Left forelimb (tissue), 1 donor: Measurements from ENCODE around the gene COPS9.

Source experiments
- DNase-seq: peaks from one replicate; pipeline ENCODE4 v3.0.0-alpha.2; 2018; ENCODE audit warnings: low spot score

The COPS9 gene

GRCh38 chr2:240147911-240148587 lies 11.9 kb upstream of the COPS9 start:
- no peak for DNase-seq

- no peak for DNase-seq
Observed at GRCh38 chr2:240147382-240147781, 11.3 kb upstream of the COPS9 start.

GRCh38 chr2:240146627-240147278 lies 10.6 kb upstream of the COPS9 start:
- no peak for DNase-seq

- DNase-seq = no peak
Observed at GRCh38 chr2:240146141-240146561, 10.0 kb upstream of the COPS9 start.

- no peak for DNase-seq
Observed at GRCh38 chr2:240145461-240145860, 9.4 kb upstream of the COPS9 start.

GRCh38 chr2:240144649-240145261 lies 8.7 kb upstream of the COPS9 start:
- no peak for DNase-seq

- DNase-seq = peak; percentile 86
Observed at GRCh38 chr2:240143801-240144648, 7.9 kb upstream of the COPS9 start.

GRCh38 chr2:240143276-240143675 lies 7.2 kb upstream of the COPS9 start:
- no peak for DNase-seq

GRCh38 chr2:240142859-240143258 lies 6.8 kb upstream of the COPS9 start:
- DNase-seq = no peak

GRCh38 chr2:240142256-240142775 lies 6.2 kb upstream of the COPS9 start:
- DNase-seq = no peak

GRCh38 chr2:240141736-240142135 lies 5.6 kb upstream of the COPS9 start:
- DNase-seq = peak; percentile 36

- peak; percentile 50 for DNase-seq
Observed at GRCh38 chr2:240140920-240141319, 4.8 kb upstream of the COPS9 start.

GRCh38 chr2:240140511-240140910 lies 4.4 kb upstream of the COPS9 start, which contains the start of gene OTOS:
Gene OTOS (minus strand): TSS chr2:240140658. CDS start chr2:240140326, 332 bp downstream.
- peak; percentile 3 for DNase-seq

- peak; percentile 54 for DNase-seq
Observed at GRCh38 chr2:240139666-240140393, 3.7 kb upstream of the COPS9 start.

GRCh38 chr2:240139011-240139441 lies 2.9 kb upstream of the COPS9 start:
- peak; percentile 47 for DNase-seq

- DNase-seq = peak; percentile 56
Observed at GRCh38 chr2:240138254-240138984, 2.3 kb upstream of the COPS9 start.

- DNase-seq = peak; percentile 58
Observed at GRCh38 chr2:240137596-240138253, 1.6 kb upstream of the COPS9 start.

- DNase-seq = no peak
Observed at GRCh38 chr2:240136671-240137292, 677 bp upstream of the COPS9 start.

GRCh38 chr2:240135706-240136012 lies 446 bp downstream of the COPS9 start:
- DNase-seq = no peak
